Measurements from ENCODE around the gene GRK5. TPM values are rescaled to one million over a fixed set of nuclear protein-coding genes. Genes with fewer than 3 reads are reported as not detected.
A peak's percentile ranks its signal among the peaks of the same experiment; 100 is the strongest.

The GRK5 gene
- total and polyA plus RNA-seq, 12 donors = 9.3 to 96.4 (median 21.5) TPM

GRCh38 chr10:119346095-119346832, 138.9 kb downstream of the GRK5 start:
- no peak overlapping the region for H3K4me3 ChIP-seq
- TF ChIP-seq CTCF (IDR thresholded peaks at IDR 0.05) = no peak
- TF ChIP-seq POLR2A (IDR thresholded peaks at IDR 0.05) = no peak
- no peaks in the 10 kb centered on the region for H3K27me3 ChIP-seq
- H3K36me3 ChIP-seq (replicated peaks in 1 of 2) = no peaks in the 10 kb centered on the region
- 84 to 90% (median 86%) methylated on average over 7 to 16 of the region's 16 CpGs for WGBS, 4 donors
- DNase-seq = peak in 1 of 7 donors; percentile 69
- intact Hi-C loops (cut with DNase I) = no loop called here
- H3K9me3 ChIP-seq (replicated peaks in 1 of 3) = no peaks in the 10 kb centered on the region
- no peak overlapping the region for H3K27ac ChIP-seq
- peaks cover 0 to 16% of the 10 kb centered on the region in 2 donors for H3K4me1 ChIP-seq (replicated peaks in 1 of 2)

DNA sequence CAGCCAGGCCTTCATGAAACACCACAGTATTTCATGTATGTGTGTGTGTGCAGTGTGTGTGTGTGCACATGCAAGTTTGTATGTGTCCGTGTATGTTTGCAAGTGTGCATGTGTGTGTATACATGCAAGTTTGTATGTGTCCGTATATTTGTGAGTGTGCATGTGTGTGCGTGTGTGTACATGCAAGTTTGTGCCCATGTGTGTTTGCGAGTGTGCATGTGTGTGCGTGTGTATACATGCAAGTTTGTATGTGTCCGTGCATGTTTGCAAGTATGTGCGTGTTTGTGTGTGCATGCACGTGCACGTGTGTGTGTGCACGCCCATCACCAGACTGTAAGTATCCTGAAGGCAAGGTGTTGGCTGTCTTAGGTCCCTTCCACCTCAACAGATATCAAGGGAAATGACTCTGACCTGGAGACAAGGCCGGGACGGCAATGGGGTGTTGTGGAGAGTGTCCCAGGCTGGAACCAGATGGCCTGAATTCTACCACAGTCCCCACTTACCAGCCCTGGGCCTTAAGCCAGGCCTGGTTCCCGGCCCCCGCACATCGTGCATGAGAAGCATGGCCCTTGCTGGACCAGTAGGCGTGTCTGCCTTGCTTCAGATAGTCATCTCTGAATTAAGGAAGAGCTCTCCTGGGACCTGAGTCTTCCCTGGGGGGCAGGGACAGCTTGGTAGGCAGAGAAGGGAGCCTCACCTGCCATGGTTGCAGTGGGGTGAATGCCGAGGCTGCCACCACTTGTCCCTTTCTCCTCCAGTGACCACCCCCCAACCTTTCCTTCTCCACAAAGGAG, 140.0 kb downstream of the GRK5 start:
- Histone ChIP-seq H3K36me3 (replicated peaks in 1 of 2) (no peaks in the 10 kb centered on the region), H3K9me3 (replicated peaks in 1 of 3) (peaks cover 0 to 7% (median 0%) of the 10 kb centered on the region in 3 donors), H3K4me3 (no peak overlapping the region), H3K4me1 (replicated peaks in 1 of 2) (peaks cover 0 to 8% of the 10 kb centered on the region in 2 donors), H3K27me3 (no peaks in the 10 kb centered on the region), H3K27ac (no peak overlapping the region)
- intact Hi-C loops (cut with DNase I) = no loop called here
- WGBS, 4 donors = 92 to 95% (median 95%) methylated on average over 13 to 17 of the region's 17 CpGs
- no peak for DNase-seq
- no peak for TF ChIP-seq POLR2A (IDR thresholded peaks at IDR 0.05)

DNA sequence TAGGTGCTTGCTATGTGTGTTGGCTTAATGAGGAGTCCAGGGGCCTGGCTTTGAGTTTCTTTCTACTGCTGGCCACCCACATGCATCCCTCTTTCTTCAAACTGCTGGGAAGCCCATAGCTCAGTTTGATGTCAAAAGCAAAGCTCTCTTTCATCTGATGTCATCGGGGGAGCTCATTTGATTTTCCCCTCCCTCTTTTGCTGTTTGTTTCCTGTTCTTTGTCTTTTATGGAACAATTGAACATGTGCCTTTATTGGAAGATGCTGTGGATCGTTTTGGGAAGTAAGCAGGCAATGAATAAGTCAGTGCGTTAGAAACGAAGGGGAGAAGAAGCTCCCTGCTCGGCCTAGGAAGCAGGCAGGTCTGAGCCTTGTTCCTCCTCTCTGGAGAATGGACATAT, 140.7 kb downstream of the GRK5 start:
- no peak for DNase-seq
- peaks cover 0 to 7% (median 0%) of the 10 kb centered on the region in 3 donors for H3K9me3 ChIP-seq (replicated peaks in 1 of 3)
- H3K36me3 ChIP-seq (replicated peaks in 1 of 2) = no peaks in the 10 kb centered on the region
- TF ChIP-seq CTCF (IDR thresholded peaks at IDR 0.05) (no peak), POLR2A (IDR thresholded peaks at IDR 0.05) (no peak)
- peak overlapping the region in 1 of 5 donors; percentile 57 for H3K27ac ChIP-seq
- intact Hi-C loops (cut with DNase I) = no loop called here
- peaks cover 0 to 8% of the 10 kb centered on the region in 2 donors for H3K4me1 ChIP-seq (replicated peaks in 1 of 2)
- H3K4me3 ChIP-seq = no peak overlapping the region
- WGBS, 4 donors = 80 to 88% (median 82%) methylated on average over 5 of the region's 5 CpGs
- no peaks in the 10 kb centered on the region for H3K27me3 ChIP-seq

- DNase-seq = no peak
- peak overlapping the region in 1 of 5 donors; percentile 57 for H3K27ac ChIP-seq
Observed at GRCh38 chr10:119348516-119349240, 141.3 kb downstream of the GRK5 start.

More at GRCh38 chr10:119348516-119349240, 141.3 kb downstream of the GRK5 start:
- Histone ChIP-seq H3K27me3 (no peaks in the 10 kb centered on the region), H3K36me3 (replicated peaks in 1 of 2) (no peaks in the 10 kb centered on the region), H3K4me3 (no peak overlapping the region), H3K9me3 (replicated peaks in 1 of 3) (peaks cover 0 to 7% (median 0%) of the 10 kb centered on the region in 3 donors), H3K4me1 (replicated peaks in 1 of 2) (peaks cover 0 to 8% of the 10 kb centered on the region in 2 donors)
- intact Hi-C loops (cut with DNase I) = no loop called here
- TF ChIP-seq CTCF (IDR thresholded peaks at IDR 0.05) (peak in 1 of 6 experiments; percentile 15), POLR2A (IDR thresholded peaks at IDR 0.05) (no peak)
- WGBS, 4 donors = 64 to 76% (median 72%) methylated on average over 12 to 15 of the region's 15 CpGs
